Esophagus mucosa (tissue), 1 donor: ENCODE data around the gene RALGPS1. TPM values are rescaled to one million over a fixed set of nuclear protein-coding genes. Genes with fewer than 3 reads are reported as not detected.

Source experiments
- ATAC-seq: fragments of 200-7000 bp; cut with Tn5 transposase; one replicate; pipeline ENCODE4 v1.9.1; 2020
- total RNA-seq: library from RNA; stranded (reverse); gene quantifications from one replicate; pipeline ENCODE4 v1.2.4, GENCODE V29; 2023
- donor health status: DM: yes; HTN: yes; CAD: no.

The RALGPS1 gene
- total RNA-seq, 1 donor from 2014 or later: 6.8 TPM

DNA sequence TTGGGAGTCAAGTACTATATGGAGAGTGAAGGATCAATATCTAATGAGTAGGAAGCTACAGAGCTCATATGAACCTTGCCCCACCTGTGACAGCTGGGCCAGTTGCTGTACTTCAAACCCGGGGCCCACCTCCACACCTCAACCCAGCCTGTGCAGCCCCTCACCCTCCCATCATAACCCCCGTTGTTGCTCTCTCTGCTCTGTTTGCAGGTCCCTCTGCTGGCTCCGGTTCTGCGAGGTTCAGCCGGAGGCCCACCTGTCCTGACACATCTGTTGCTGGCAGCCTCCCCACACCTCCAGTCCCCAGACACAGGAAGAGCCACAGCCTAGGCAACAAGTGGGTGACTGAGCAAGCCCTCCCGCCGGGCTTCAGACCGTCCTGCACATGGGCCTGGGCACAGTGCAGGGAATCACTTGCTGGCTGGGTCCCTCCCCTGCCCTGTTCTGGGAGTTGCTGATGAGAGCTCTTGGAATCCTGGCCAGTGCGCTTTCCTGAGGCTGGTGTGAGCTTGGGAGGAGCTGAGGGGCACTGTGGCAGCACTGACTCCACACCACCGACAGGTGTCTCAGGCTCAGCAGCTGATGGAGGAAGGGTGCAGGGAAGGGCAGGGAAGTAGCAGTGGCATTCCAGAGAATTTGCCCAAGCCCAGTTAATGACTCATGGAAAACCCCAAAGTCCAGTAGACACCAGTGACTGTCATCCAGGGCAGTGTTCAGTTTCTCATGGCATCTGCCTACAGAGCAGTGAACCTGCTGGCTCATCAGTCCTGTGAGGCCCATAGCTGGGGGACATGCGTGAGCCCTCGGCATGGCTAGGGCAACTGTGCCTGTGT lies 280.5 kb downstream of the RALGPS1 start:
- peak; percentile 58 for ATAC-seq

GRCh38 chr9:127195976-127196825 lies 281.6 kb downstream of the RALGPS1 start:
- no peak for ATAC-seq

GRCh38 chr9:127196826-127197145 lies 282.2 kb downstream of the RALGPS1 start:
- no peak for ATAC-seq

- no peak for ATAC-seq
Measured at GRCh38 chr9:127197186-127197860, 282.7 kb downstream of the RALGPS1 start.

GRCh38 chr9:127197861-127198430 lies 283.4 kb downstream of the RALGPS1 start:
- ATAC-seq: no peak

DNA sequence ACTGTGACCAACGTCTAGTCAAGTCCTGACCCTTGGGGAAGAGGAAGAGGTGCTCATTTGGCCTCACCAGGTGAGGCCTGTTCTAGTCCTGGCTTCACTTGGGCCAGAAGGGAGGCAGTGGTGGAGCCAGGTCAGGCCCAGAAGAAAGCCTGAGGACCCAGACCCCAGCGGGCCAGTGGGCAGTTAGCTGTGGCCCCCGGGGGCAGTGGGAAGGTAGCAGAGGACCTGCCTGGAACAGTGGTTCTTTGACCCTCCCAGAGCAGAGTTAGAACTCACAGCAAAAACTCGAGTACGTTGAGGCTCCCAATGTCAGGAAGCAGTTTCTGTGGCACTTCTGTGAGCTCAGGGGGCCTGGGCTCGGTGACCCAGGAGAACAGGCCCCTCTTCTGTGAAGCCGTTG lies 284.0 kb downstream of the RALGPS1 start:
- no peak for ATAC-seq

DNA sequence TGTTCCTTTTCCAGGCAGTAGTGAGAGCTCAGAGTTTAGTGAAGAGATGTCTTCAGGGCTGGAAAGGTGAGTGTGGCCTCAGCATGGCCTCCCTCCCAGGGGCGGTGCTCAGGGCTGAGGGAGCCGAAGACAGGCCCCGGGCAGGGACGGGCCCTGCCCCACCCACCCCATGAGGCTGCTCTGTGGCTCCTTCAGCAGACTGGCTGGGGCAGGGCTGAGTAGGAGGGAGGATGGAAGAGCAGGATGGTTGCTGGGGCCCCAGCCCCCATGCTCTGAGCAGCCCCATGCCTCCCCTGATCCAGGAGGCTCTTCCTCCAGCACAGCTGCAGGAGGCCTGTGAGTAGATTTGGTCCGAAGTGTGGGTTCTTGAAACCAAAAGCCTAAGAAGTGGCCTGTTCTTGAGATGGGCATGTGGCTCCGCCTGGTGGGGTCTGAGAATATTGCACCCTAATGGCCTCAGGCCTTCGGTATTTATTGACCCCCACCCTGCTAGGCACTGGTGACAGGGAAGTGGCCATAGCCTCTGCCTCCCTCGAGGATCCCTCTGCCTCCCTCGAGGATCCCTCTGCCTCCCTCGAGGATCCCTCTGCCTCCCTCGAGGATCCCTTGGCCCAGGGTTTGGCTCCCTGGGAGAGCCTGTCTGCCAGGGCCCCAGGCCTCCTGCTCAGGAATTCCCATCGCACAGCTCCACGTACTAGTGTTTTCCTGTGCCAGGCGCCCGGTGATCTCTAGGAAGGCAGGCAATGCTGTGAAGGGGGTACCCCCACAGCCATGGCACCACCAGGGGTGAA lies 284.6 kb downstream of the RALGPS1 start:
- peak; percentile 75 for ATAC-seq

DNA sequence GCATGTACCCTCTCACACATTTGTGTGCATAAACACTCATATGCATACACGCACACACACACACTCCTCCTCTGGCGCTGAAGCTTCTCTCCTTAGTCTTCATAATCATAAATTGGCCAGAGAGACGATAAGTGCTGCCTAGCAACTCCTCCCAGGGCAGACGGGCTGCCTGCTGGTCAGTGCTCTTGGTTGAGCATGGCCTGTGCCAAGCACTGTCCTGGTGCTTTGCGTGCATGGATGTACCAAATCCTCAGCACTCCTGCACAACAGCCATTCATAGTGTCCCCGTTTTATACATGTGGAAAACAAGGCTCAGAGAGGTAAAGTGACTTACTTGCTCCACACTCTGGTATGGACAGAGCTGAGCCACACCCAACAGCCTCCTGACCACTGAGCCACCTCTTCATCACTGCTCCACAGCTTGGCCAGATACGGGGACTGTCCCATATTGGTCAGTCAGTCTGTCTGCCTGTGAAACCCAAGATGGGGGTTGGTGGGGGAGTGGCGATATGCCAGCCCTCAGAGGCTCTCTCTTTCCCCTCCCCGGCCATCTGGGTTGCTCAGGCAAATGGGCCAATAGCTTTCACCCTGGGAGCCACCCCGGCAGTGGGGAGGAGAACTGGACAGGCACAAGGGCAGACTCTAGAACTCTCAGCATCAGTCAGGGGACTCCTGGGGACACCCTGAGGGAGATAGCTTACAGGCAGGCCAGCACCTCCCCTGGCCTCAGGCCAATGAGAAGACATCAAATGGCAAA lies 285.7 kb downstream of the RALGPS1 start:
- no peak for ATAC-seq

DNA sequence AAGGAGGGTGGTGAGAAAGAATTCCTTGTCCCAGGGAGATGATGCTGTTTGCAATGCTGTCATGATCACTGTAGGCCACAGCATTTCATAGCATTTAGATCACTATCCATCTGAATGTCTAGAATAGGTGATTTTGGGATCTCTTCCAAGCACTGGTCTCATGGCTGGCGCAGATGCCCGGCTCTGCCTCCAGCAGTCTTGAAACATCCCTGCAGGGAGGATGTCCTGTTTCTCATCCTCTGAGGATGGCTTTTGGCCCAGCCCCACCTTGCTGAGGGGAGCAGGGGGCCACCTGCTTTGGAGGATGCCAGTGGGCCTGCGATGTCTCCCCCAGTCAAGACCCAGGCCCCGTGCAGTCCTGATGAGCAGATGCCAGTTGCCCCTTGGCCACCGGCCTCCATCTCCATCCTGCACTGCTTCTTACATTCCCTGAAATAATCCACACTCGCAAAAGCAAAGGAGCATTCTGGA lies 286.5 kb downstream of the RALGPS1 start:
- no peak for ATAC-seq

DNA sequence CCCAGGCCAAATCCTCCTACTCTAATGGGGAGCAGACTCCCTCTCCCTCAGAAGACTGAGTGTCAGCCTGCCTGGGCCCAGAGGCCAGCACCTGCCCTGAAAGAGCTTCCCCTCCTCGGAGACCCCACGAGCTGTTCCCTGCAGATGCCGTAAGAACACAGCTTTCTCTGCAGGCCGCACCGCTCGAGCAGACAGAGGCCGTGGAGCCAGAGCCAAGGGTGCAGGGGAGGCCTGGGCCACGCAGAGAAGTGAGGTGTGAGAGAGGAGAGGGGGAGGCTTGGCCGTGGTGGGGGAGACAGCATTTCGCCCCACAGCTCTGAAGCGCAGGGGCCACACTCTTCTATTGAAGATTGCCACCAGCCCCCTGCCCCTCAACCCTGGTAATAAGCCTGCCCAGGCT lies 287.1 kb downstream of the RALGPS1 start:
- ATAC-seq: no peak

GRCh38 chr9:127202461-127203169 lies 288.0 kb downstream of the RALGPS1 start:
- no peak for ATAC-seq

DNA sequence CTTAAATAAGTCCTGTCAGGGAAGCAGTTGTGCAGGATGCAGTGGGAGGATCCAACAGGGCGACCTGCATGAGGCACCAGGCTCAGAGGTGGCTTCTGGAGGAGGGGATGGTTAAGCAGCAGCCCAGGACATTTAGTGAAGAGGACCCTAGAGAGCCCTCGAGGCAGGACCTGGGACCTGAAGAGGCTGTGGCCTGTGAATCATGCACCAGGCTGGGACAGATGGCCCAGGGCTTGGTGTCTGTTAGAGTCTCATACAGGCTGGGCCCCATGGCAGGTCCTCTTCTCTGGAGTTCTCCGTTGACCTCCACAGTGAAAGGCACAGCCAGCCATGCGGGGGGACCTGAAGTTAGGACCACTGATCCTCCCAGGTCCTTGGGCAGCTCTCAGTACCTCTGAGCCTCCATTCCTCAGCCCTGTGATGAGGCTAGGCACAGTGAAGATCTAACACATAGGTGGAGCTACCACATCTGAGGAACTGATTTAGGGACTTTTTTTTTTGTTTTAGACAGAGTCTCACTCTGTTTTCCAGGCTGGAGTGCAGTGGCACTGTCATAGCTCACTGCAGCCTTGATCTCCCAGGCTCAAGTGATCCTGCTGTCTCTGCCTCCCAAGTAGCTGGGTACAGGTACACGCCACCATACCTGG lies 289.2 kb downstream of the RALGPS1 start:
- ATAC-seq: no peak

DNA sequence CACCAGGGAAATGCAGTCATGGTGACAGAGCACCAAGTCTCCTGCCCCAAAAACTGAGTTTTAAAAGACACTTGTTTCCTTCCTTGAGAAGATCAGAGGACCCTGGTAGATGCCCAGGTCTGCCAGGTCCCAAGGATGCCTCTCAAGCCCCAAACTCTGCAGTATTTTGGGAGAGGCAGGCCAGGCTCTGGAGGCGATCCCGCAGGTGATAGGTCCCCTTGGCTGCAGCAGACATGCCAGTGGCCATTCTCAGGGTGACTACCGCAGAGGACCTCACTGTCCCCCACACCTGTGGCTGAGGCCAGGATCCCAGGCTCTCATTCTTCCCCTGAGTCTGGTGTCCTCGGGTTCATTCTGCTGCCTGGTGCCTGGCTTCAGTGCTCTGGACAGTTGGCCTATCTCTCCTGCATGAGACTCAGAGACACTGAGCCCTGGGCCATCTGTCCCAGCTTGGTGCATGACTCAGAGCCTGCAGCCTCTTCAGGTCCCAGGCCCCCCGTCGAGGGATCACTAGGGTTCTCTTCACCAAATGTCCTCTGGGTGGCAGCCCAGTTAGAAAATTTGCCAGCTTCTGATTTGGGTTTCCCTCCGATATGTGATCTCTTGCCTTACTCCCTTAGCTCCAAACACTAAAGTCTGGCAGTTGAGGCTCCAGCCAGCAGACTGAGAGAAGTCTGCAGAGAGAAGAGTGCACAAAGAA lies 290.3 kb downstream of the RALGPS1 start:
- ATAC-seq: no peak

- ATAC-seq: no peak
Measured at GRCh38 chr9:127205952-127206351, 291.4 kb downstream of the RALGPS1 start.

- ATAC-seq: no peak
Measured at GRCh38 chr9:127206666-127207065, 292.1 kb downstream of the RALGPS1 start.

- no peak for ATAC-seq
Measured at GRCh38 chr9:127207734-127208410, 293.3 kb downstream of the RALGPS1 start.

DNA sequence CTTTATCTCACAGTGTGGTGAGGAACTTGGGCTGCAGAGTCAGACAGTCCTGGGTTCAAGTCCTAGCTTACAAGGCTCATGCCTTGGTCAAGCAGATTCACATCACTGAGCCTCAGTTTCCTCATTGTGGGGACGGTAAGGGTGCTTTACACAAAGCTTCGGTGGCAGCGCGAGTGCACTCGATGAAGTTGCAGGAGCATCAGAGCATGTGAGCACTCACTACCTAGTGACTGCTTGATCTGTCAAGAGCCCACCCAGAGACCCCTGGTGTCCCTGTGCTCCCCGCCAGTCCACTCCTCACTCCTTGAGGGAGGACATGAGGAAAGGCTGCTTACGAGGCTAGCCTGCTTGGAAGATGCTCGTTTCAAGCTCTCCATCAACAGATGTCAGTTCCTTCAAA lies 293.8 kb downstream of the RALGPS1 start:
- no peak for ATAC-seq

DNA sequence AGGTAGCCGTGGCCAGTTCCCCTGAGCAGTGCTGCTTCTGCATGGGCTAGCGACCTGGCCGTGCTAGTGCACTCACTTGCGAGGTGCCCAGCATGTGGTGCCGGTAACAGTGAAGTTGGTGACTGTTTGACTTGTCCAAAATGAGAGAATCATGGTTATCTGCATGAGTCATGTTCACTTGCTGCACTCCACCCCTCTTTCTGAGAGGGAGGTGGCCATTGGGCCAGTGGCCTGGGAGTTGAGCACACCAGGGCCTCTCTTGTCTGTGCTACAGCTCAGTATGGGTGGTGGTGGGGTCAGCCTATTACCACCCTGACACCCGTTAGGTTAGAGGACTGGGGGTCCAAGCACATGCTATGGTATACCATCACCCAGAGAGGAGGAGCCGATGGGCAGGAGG lies 294.6 kb downstream of the RALGPS1 start:
- peak; percentile 14 for ATAC-seq
